ENCODE results near the gene SLC37A4.
"Not testable (repeated sequence)": the region's sequence is repeated elsewhere in the genome, so short reads cannot be mapped to it uniquely, and the experiment has no call there.

Gene SLC37A4

GRCh38 chr11:119030329-119031047, at the start of gene SLC37A4:
Gene SLC37A4, minus strand, starts transcription at chr11:119030877.
- DNase-seq = peak; percentile 96

DNA sequence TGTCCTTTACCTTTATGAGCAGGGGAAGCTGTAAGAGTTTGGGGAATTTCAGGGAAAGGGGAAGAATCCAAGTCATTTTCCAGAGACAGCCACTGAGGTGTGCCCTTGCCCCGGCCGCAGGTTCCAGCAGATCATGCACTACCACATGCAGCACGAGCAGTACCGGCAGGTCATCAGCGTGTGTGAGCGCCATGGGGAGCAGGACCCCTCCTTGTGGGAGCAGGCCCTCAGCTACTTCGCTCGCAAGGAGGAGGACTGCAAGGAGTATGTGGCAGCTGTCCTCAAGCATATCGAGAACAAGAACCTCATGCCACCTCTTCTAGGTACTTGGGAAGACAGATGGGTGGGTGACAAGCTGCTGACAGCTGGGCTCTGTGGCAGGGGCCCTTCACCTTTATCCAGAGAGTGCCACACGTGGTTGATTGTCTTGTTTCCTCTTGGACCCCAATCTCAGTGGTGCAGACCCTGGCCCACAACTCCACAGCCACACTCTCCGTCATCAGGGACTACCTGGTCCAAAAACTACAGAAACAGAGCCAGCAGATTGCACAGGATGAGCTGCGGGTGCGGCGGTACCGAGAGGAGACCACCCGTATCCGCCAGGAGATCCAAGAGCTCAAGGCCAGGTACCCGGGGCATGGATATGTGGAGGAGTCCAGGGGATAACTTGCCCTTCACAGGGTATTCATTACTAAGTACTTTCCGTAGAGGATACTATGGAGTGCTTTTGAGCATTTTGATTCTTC, 48.2 kb upstream of the SLC37A4 start:
- DNase-seq = no peak

DNA sequence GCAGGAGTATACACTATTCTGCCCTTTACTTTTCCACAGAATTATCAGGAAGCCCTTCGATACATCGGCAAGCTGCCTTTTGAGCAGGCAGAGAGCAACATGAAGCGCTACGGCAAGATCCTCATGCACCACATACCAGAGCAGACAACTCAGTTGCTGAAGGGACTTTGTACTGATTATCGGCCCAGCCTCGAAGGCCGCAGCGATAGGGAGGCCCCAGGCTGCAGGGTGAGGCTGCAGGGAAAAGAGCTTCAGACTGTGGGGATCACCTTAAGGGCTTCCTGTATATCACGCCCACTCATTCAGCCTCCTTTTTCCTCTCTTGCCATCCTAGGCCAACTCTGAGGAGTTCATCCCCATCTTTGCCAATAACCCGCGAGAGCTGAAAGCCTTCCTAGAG, 47.2 kb upstream of the SLC37A4 start:
- no peak for DNase-seq

DNA sequence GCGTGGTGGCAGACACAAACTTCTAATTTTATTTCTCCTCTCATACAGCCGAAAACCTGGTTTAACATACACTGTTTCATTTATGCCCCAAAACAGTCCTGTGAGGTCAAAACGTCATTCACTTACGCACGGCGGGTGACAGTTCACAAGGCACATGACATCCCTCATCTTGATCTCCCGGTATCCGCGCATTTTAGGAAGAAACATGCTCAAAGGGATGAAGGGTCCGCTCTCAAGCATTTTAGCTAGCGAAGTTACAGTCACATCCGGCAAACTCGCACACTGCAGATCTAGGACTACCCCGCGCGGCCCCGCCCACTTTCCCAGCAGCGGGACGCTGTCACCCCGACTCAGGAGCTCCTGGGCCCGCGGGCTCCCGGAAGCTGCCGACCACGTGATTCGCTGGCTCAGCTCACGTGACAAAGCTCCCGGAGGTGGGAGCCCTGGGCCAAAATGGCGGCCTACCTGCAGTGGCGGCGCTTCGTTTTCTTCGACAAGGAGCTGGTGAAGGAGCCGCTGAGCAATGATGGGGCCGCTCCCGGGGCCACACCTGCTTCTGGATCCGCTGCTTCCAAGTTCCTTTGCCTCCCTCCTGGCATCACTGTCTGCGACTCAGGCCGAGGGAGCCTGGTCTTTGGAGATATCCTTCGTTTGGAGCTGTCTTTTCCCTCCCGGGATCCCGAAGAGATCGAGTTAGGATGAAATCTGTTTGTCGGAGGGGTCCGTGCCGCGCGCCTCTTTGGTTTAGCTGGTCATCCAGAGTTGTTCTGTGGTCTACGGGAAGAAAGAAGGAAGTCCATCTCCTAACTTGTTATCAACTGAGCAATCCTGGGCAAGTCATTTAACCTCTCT, 36.9 kb upstream of the SLC37A4 start, which contains the start of gene VPS11:
Gene VPS11, plus strand, starts transcription at position 448 of the 852 bp plus-strand sequence. Its CDS starts 6 bp downstream, at position 454.
- DNase-seq = peak; percentile 97

DNA sequence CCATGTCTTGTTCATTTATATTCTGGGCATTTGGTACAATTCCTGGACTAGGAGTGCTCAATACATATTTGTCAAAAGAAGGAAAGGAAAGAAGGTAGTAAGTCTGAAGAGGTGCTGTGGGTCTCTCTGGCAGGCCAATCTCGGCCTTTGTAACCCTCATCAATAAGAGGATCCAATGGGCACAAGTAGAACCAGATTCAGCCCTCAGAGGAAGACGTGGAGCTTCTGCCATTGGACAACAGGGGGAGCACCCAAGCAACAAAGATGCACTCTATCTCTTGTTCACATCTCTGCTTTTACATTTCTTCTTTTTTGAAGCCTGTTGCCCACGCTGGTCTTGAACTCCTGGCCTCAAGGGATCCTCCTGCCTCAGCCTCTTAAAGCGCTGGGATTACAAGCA, 34.7 kb upstream of the SLC37A4 start:
- DNase-seq = no peak

GRCh38 chr11:119062779-119063178, 32.1 kb upstream of the SLC37A4 start:
- DNase-seq = no peak

- no peak for DNase-seq
Observed at GRCh38 chr11:119061256-119061655, 30.6 kb upstream of the SLC37A4 start.

GRCh38 chr11:119059128-119059527, 28.5 kb upstream of the SLC37A4 start:
- not testable (repeated sequence) for DNase-seq

- DNase-seq = peak; percentile 99
Observed at GRCh38 chr11:119057000-119057769, 26.5 kb upstream of the SLC37A4 start, which contains the start of gene HYOU1. Gene HYOU1, minus strand, starts transcription at chr11:119057205. Its CDS starts 1,045 bp downstream, at chr11:119056160.

- DNase-seq = no peak
Observed at GRCh38 chr11:119056421-119056999, 25.8 kb upstream of the SLC37A4 start.

GRCh38 chr11:119055901-119056300, 25.2 kb upstream of the SLC37A4 start:
- DNase-seq = no peak

- no peak for DNase-seq
Observed at GRCh38 chr11:119054418-119054817, 23.7 kb upstream of the SLC37A4 start.

GRCh38 chr11:119052163-119052814, 21.6 kb upstream of the SLC37A4 start:
- no peak for DNase-seq

DNA sequence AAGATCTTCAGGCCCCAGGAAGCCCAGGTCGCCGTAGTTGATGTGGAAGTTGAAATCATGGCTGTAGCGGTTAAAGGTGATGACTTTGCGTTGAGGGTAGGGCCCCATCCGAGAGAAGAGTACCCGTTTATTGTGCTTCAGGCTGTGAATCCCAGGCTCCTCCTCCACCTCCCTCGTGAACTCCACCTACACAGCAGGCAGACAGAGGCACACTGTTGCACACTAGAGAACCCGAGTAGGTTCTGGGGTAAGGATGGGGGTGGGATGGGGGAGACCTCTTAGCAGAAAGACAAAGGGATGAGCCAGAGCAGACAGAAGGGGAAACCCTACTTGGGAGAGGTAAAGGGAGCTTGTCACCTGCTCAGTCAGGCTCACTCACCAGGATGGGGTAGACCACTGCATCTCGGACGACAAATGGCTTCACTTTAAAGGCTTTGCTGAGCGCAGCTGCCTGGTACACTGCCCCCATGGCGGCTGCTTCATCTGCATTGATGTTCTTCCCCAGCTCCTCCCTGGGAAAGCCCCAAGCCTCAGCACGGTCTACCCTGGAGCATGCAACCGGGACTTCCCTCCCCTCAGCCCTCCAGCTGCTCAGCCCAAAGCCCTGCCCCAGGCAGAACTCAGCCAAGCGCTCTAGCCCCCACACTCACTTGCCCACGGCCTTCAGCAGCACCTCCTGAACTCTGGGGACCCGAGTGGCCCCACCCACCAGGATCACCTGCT, 20.9 kb upstream of the SLC37A4 start:
- no peak for DNase-seq

- no peak for DNase-seq
Observed at GRCh38 chr11:119049081-119049480, 18.4 kb upstream of the SLC37A4 start.

- DNase-seq = no peak
Observed at GRCh38 chr11:119048644-119049043, 18.0 kb upstream of the SLC37A4 start.

DNA sequence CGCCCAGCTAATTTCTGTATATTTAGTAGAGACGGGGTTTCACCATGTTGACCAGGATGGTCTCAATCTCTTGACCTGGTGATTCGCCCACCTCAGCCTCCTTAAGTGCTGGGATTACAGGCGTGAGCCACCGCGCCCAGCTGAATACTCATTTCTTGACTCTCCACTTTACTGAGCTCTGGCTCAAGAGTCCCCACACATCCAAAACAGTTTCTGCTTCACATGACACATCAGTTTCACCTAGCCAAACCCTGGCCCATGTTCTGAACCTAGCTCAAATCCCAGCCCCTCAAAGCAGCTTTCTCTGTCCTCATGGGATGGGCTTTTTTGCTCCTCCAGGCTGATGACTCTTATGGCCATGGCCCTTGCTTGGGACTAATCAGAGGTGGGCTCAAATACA, 16.5 kb upstream of the SLC37A4 start:
- DNase-seq = no peak

- DNase-seq = no peak
Observed at GRCh38 chr11:119046489-119046888, 15.8 kb upstream of the SLC37A4 start.

GRCh38 chr11:119044708-119045107, 14.0 kb upstream of the SLC37A4 start:
- no peak for DNase-seq

DNA sequence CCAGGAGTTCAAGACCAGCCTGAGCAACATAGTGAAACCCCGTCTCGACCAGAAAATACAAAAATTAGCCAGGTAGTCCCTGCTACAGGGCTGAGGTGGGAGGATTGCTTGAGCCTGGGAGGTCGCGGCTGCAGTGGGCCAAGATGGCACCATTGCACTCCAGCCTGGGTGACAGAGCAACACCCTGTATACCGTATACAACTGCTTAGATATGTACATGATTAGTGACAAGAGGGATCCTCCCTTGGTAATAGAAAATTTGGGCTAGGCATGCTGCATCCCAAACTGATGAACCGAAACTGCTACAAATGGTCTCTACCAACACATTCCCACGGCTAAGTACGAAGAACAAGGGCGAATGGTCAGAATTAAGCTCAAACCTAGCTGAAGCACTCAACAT, 12.2 kb upstream of the SLC37A4 start:
- no peak for DNase-seq

All from amniotic stem cell (primary cell).